ENCODE results near the gene ZNF763.
"Not testable (repeated sequence)": the region's sequence is repeated elsewhere in the genome, so short reads cannot be mapped to it uniquely, and the experiment has no call there.

ZNF763 gene

GRCh38 chr19:11964858-11965645, at the start of gene ZNF763:
ZNF763 (plus strand) TSS chr19:11965040; CDS start chr19:11965209, 169 bp downstream.
- peak within 1 kb of the TSS; percentile 65 for H3K9ac ChIP-seq (ENCODE audit: low read depth, low read length)
- H3K9me3 ChIP-seq (ENCODE audit: control insufficient read depth, insufficient read depth, low read length): no peaks in the 10 kb centered on the region
- no peaks in the 10 kb centered on the region for H3K36me3 ChIP-seq (ENCODE audit: control insufficient read depth, insufficient read depth, low read length)
- peak within 1 kb of the TSS; percentile 80 for H3K4me3 ChIP-seq (ENCODE audit: low read depth, low read length)
- H3K27me3 ChIP-seq (ENCODE audit: control insufficient read depth, insufficient read depth, low read length): peaks cover 6% of the 10 kb centered on the region
- H3K4me1 ChIP-seq (ENCODE audit: control insufficient read depth, insufficient read depth, low read length): no peaks in the 10 kb centered on the region

DNA sequence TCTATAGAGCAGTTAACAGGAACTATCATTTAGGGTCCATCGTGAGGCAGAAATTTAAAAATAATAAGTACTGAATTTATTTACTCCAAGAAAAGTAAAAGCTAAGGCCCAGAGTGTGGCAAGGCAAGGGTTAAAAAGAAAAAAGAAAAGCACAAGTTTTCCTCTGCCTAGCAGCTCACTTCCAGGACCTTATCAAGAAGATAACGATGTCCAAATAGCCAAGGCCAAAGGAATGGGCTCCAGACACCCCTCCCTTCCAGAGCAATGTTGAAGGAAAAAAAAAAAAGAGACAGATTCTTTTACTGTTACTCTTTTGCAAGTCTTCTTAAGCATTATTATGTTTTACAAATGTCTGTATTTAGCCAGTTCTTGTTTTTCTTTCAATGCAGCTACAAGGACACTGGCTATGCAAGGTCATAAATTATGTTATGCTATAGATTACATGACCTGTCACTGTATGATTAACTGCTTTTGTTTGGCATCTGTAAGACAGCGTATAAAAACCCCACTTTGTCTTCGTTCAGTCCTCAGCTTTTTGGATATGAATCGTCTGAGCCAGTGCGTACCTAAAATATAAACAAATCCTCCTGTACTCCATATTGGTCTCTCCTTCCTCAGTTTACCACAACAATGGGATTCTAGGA, 42.9 kb upstream of the ZNF763 start:
- Histone ChIP-seq H3K27me3 (ENCODE audit: control insufficient read depth, insufficient read depth, low read length) (no peaks in the 10 kb centered on the region), H3K9ac (ENCODE audit: low read depth, low read length) (no peak overlapping the region), H3K36me3 (ENCODE audit: control insufficient read depth, insufficient read depth, low read length) (no peaks in the 10 kb centered on the region), H3K9me3 (ENCODE audit: control insufficient read depth, insufficient read depth, low read length) (peaks cover 8% of the 10 kb centered on the region), H3K4me1 (ENCODE audit: control insufficient read depth, insufficient read depth, low read length) (no peaks in the 10 kb centered on the region), H3K4me3 (ENCODE audit: low read depth, low read length) (no peak overlapping the region)

GRCh38 chr19:11924886-11925650, 39.8 kb upstream of the ZNF763 start, which contains the start of gene ZNF700:
ZNF700 (plus strand) TSS chr19:11925107; CDS start chr19:11925211, 104 bp downstream.
- Histone ChIP-seq H3K9me3 (ENCODE audit: control insufficient read depth, insufficient read depth, low read length) (no peaks in the 10 kb centered on the region), H3K27me3 (ENCODE audit: control insufficient read depth, insufficient read depth, low read length) (no peaks in the 10 kb centered on the region), H3K9ac (ENCODE audit: low read depth, low read length) (peak within 1 kb of the TSS; percentile 94), H3K4me1 (ENCODE audit: control insufficient read depth, insufficient read depth, low read length) (no peaks in the 10 kb centered on the region), H3K36me3 (ENCODE audit: control insufficient read depth, insufficient read depth, low read length) (no peaks in the 10 kb centered on the region), H3K4me3 (ENCODE audit: low read depth, low read length) (peak within 1 kb of the TSS; percentile 90)

GRCh38 chr19:11925651-11926187, 39.1 kb upstream of the ZNF763 start:
- not testable (repeated sequence) for H3K27me3 ChIP-seq (ENCODE audit: control insufficient read depth, insufficient read depth, low read length); H3K4me1 ChIP-seq (ENCODE audit: control insufficient read depth, insufficient read depth, low read length); H3K9me3 ChIP-seq (ENCODE audit: control insufficient read depth, insufficient read depth, low read length); H3K36me3 ChIP-seq (ENCODE audit: control insufficient read depth, insufficient read depth, low read length)
- Histone ChIP-seq H3K4me3 (ENCODE audit: low read depth, low read length) (peak overlapping the region; percentile 90), H3K9ac (ENCODE audit: low read depth, low read length) (peak overlapping the region; percentile 94)

DNA sequence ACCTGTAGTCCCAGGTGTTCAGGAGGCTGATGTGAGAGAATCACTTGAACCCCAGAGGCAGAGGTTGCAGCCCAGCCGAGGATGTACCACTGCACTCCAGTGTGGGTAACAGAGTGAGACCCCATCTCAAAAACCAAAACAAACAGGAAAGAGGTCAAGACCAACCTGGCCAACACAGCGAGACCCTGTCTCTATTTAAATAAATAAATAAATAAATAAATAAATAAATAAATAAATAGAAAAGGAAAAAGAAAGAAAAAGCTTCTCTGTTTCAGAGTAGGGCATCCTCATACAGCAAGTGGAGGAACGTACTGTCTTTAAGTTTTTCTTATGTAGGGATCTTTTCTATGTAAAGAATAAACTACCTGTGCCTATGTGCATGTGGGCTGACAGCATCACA, 37.6 kb upstream of the ZNF763 start:
- Histone ChIP-seq H3K4me1 (ENCODE audit: control insufficient read depth, insufficient read depth, low read length) (no peaks in the 10 kb centered on the region), H3K4me3 (ENCODE audit: low read depth, low read length) (no peak overlapping the region), H3K9me3 (ENCODE audit: control insufficient read depth, insufficient read depth, low read length) (no peaks in the 10 kb centered on the region), H3K27me3 (ENCODE audit: control insufficient read depth, insufficient read depth, low read length) (no peaks in the 10 kb centered on the region), H3K9ac (ENCODE audit: low read depth, low read length) (no peak overlapping the region), H3K36me3 (ENCODE audit: control insufficient read depth, insufficient read depth, low read length) (no peaks in the 10 kb centered on the region)

GRCh38 chr19:11931051-11931450, 33.8 kb upstream of the ZNF763 start:
- no peaks in the 10 kb centered on the region for H3K36me3 ChIP-seq (ENCODE audit: control insufficient read depth, insufficient read depth, low read length)

GRCh38 chr19:11931513-11931912, 33.3 kb upstream of the ZNF763 start:
- no peak overlapping the region for H3K4me3 ChIP-seq (ENCODE audit: low read depth, low read length)
- H3K4me1 ChIP-seq (ENCODE audit: control insufficient read depth, insufficient read depth, low read length): no peaks in the 10 kb centered on the region
- H3K9me3 ChIP-seq (ENCODE audit: control insufficient read depth, insufficient read depth, low read length): no peaks in the 10 kb centered on the region
- no peaks in the 10 kb centered on the region for H3K36me3 ChIP-seq (ENCODE audit: control insufficient read depth, insufficient read depth, low read length)
- no peaks in the 10 kb centered on the region for H3K27me3 ChIP-seq (ENCODE audit: control insufficient read depth, insufficient read depth, low read length)
- no peak overlapping the region for H3K9ac ChIP-seq (ENCODE audit: low read depth, low read length)

More at GRCh38 chr19:11931051-11931450, 33.8 kb upstream of the ZNF763 start:
- Histone ChIP-seq H3K4me3 (ENCODE audit: low read depth, low read length) (no peak overlapping the region), H3K27me3 (ENCODE audit: control insufficient read depth, insufficient read depth, low read length) (no peaks in the 10 kb centered on the region), H3K9me3 (ENCODE audit: control insufficient read depth, insufficient read depth, low read length) (no peaks in the 10 kb centered on the region), H3K4me1 (ENCODE audit: control insufficient read depth, insufficient read depth, low read length) (no peaks in the 10 kb centered on the region), H3K9ac (ENCODE audit: low read depth, low read length) (no peak overlapping the region)

DNA sequence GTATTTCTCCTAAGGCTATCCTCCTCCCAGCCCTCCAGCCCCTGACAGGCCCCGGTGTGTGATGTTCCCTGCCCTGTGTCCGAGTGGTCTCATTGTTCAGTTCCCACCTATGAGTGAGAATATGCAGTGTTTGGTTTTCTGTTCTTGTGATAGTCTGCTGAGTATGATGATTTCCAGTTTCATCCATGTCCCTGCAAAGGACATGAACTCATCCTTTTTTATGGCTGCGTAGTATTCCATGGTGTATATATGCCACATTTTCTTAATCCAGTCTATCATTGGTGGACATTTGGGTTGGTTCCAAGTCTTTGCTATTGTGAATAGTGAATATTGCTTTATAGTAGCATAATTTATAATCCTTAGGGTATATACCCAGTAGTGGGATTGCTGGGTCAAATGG, 29.0 kb upstream of the ZNF763 start:
- not testable (repeated sequence) for H3K9me3 ChIP-seq (ENCODE audit: control insufficient read depth, insufficient read depth, low read length); H3K4me3 ChIP-seq (ENCODE audit: low read depth, low read length); H3K4me1 ChIP-seq (ENCODE audit: control insufficient read depth, insufficient read depth, low read length); H3K36me3 ChIP-seq (ENCODE audit: control insufficient read depth, insufficient read depth, low read length); H3K27me3 ChIP-seq (ENCODE audit: control insufficient read depth, insufficient read depth, low read length); H3K9ac ChIP-seq (ENCODE audit: low read depth, low read length)

DNA sequence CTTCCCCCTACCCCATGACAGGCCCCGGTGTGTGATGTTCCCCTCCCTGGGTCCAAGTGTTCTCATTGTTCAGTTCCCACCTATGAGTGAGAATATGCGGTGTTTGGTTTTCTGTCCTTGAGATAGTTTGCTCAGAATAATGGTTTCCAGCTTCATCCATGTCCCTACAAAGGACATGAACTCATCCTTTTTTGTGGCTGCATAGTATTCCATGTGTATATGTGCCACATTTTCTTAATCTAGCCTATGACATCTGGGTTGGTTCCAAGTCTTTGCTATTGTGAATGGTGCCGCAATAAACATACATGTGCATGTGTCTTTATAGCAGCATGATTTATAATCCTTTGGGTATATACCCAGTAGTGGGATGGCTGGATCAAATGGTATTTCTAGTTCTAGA, 26.5 kb upstream of the ZNF763 start:
- H3K9ac ChIP-seq (ENCODE audit: low read depth, low read length); H3K4me1 ChIP-seq (ENCODE audit: control insufficient read depth, insufficient read depth, low read length); H3K36me3 ChIP-seq (ENCODE audit: control insufficient read depth, insufficient read depth, low read length); H3K27me3 ChIP-seq (ENCODE audit: control insufficient read depth, insufficient read depth, low read length); H3K4me3 ChIP-seq (ENCODE audit: low read depth, low read length): not testable (repeated sequence)
- peaks cover 15% of the 10 kb centered on the region for H3K9me3 ChIP-seq (ENCODE audit: control insufficient read depth, insufficient read depth, low read length)

DNA sequence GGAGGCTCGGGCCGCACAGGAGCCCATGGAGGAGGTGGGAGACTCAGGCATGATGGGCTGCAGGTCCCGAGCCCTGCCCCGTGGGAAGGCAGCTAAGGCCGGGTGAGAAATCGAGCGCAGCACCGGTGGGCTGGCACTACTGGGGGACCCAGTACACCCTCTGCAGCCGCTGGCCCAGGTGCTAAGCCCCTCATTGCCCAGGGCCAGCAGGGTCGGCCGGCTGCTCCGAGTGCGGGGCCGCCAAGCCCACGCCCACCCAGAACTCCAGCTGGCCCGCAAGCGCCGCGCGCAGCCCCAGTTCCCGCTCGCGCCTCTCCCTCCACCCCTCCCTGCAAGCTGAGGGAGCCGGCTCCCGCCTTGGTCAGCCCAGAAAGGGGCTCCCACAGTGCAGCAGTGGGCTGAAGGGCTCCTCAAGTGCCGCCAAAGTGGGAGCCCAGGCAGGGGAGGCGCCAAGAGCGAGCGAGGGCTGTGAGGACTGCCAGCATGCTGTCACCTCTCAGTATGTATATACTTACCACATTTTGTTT, 23.4 kb upstream of the ZNF763 start:
- H3K36me3 ChIP-seq (ENCODE audit: control insufficient read depth, insufficient read depth, low read length); H3K9ac ChIP-seq (ENCODE audit: low read depth, low read length); H3K4me3 ChIP-seq (ENCODE audit: low read depth, low read length); H3K4me1 ChIP-seq (ENCODE audit: control insufficient read depth, insufficient read depth, low read length); H3K27me3 ChIP-seq (ENCODE audit: control insufficient read depth, insufficient read depth, low read length): not testable (repeated sequence)
- peaks cover 43% of the 10 kb centered on the region for H3K9me3 ChIP-seq (ENCODE audit: control insufficient read depth, insufficient read depth, low read length)

DNA sequence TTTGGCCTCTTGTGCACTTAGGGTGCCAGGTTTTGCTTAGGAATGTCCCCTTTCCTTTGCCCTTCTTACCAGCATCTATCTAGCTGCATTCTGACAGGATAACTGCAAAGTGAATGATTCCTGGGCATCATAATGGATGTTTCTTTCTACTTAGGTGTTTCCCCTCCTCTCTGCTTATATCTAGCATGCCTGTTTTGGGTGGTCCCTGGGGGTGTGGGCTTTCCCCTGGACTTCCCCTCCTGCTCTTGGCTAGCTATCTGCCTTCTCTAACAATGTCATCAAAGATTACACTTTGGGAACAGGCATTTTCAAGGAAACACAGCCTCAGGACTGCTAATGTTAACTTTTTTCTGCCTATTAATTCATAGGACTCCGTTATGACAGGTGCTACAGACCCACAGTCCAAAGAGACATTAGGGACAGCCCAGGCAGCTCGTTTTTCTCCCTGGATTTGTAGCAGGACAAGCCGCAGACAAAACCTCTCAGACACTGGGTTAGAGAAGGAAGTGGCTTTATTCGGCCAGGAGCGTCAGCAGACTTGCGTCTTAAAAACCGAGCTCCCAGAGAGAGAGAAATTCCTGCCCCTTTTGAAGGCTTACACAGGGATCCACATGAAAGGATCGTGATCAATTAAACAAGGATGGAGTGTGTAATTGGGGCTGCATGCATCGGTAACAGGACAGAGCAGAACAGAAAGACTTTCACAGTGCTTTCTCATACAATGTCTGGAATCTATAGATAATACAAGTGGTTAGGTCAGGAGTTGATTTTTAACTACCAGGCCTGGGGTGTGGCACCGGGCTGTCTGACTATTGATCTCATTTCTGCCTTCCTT, 22.6 kb upstream of the ZNF763 start:
- H3K4me1 ChIP-seq (ENCODE audit: control insufficient read depth, insufficient read depth, low read length): no peaks in the 10 kb centered on the region
- peaks cover under 1% of the 10 kb centered on the region for H3K36me3 ChIP-seq (ENCODE audit: control insufficient read depth, insufficient read depth, low read length)
- H3K27me3 ChIP-seq (ENCODE audit: control insufficient read depth, insufficient read depth, low read length): no peaks in the 10 kb centered on the region
- no peak overlapping the region for H3K9ac ChIP-seq (ENCODE audit: low read depth, low read length)
- peaks cover 45% of the 10 kb centered on the region for H3K9me3 ChIP-seq (ENCODE audit: control insufficient read depth, insufficient read depth, low read length)
- no peak overlapping the region for H3K4me3 ChIP-seq (ENCODE audit: low read depth, low read length)
